ENCODE measurements around the gene AFAP1L1.

Gene AFAP1L1

DNA sequence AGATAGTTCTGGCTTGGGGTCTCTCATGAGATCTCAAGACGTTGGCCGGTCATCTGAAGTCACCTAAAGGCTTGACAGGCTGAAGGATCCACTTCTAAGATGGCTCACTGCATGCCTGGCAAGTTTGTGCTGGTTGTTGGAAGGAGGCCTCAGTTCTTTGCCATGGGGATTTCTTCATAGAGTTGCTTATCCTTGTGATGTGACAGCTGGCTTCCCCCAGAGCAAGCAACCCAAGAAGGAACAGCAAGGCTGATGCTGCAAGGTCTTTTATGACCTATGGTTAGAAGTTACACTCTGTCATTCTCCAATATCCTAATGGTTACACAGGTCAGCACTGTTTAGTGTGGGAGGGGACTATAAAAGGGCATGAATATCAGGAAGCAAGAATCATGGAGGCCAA lies 53.0 kb downstream of the AFAP1L1 start:
- no peak for TF ChIP-seq PATZ1 (CRISPR knock-in tag; IDR thresholded peaks at IDR 0.05; ENCODE audit: borderline replicate concordance)
- TF ChIP-seq OSR1 (CRISPR knock-in tag; IDR thresholded peaks at IDR 0.05): no peak
- TF ChIP-seq CSDC2 (CRISPR knock-in tag; IDR thresholded peaks at IDR 0.05): no peak
- TF ChIP-seq GLIS3 (CRISPR knock-in tag; IDR thresholded peaks at IDR 0.05): no peak
- TF ChIP-seq RARB (CRISPR knock-in tag; IDR thresholded peaks at IDR 0.05): no peak
- ATAC-seq: no peak

DNA sequence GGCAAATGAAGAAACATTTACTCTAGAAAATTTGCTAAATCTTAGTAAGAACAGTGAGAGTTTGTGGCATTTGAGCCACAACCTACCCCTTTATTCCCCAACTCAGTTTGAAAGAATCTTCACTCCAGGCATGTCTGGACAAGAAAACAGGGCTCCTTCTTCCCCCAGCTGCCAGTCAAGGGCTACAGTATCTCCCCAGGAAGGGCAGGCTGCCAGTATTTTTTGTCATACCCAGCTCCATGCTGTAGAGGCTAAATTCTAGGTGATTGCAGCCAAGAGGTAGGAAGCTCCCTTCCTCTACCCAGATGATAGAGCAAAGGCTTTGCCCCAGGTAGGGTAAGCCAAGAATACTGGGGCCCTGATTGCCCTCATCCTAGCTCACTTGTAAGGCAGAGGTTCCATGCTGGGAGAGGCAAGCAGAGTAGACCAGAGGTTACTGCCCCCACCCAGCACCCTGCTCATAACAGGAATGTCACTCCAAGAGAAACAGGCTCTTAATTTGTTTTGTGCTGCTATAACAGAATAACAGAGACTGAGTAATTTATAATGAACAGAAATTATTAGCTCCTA lies 53.6 kb downstream of the AFAP1L1 start:
- no peak for TF ChIP-seq SNAI2 (CRISPR knock-in tag; IDR thresholded peaks at IDR 0.05)
- ATAC-seq: no peak

GRCh38 chr5:149325894-149326293 lies 54.2 kb downstream of the AFAP1L1 start:
- TF ChIP-seq PPARA (CRISPR knock-in tag; IDR thresholded peaks at IDR 0.05; ENCODE audit: borderline replicate concordance) (no peak), PATZ1 (CRISPR knock-in tag; IDR thresholded peaks at IDR 0.05; ENCODE audit: borderline replicate concordance) (no peak), SNAI2 (CRISPR knock-in tag; IDR thresholded peaks at IDR 0.05) (no peak), TOX (CRISPR knock-in tag; IDR thresholded peaks at IDR 0.05; ENCODE audit: borderline replicate concordance) (no peak), ZFP30 (CRISPR knock-in tag; IDR thresholded peaks at IDR 0.05) (no peak), TSHZ2 (CRISPR knock-in tag; IDR thresholded peaks at IDR 0.05) (no peak)
- TF ChIP-seq, protein P1, sequence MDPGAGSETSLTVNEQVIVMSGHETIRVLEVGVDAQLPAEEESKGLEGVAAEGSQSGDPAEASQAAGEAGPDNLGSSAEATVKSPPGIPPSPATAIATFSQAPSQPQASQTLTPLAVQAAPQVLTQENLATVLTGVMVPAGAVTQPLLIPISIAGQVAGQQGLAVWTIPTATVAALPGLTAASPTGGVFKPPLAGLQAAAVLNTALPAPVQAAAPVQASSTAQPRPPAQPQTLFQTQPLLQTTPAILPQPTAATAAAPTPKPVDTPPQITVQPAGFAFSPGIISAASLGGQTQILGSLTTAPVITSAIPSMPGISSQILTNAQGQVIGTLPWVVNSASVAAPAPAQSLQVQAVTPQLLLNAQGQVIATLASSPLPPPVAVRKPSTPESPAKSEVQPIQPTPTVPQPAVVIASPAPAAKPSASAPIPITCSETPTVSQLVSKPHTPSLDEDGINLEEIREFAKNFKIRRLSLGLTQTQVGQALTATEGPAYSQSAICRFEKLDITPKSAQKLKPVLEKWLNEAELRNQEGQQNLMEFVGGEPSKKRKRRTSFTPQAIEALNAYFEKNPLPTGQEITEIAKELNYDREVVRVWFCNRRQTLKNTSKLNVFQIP (CRISPR knock-in tag; IDR thresholded peaks at IDR 0.05; ENCODE audit: borderline replicate concordance, low read depth): no peak
- TF ChIP-seq, protein P2, sequence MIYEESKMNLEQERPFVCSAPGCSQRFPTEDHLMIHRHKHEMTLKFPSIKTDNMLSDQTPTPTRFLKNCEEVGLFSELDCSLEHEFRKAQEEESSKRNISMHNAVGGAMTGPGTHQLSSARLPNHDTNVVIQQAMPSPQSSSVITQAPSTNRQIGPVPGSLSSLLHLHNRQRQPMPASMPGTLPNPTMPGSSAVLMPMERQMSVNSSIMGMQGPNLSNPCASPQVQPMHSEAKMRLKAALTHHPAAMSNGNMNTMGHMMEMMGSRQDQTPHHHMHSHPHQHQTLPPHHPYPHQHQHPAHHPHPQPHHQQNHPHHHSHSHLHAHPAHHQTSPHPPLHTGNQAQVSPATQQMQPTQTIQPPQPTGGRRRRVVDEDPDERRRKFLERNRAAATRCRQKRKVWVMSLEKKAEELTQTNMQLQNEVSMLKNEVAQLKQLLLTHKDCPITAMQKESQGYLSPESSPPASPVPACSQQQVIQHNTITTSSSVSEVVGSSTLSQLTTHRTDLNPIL (CRISPR knock-in tag; IDR thresholded peaks at IDR 0.05; ENCODE audit: low read depth): no peak

GRCh38 chr5:149326611-149327010 lies 55.0 kb downstream of the AFAP1L1 start:
- ATAC-seq: no peak
- no peak for TF ChIP-seq ESRRG (CRISPR knock-in tag; IDR thresholded peaks at IDR 0.05)
- TF ChIP-seq, protein P3, sequence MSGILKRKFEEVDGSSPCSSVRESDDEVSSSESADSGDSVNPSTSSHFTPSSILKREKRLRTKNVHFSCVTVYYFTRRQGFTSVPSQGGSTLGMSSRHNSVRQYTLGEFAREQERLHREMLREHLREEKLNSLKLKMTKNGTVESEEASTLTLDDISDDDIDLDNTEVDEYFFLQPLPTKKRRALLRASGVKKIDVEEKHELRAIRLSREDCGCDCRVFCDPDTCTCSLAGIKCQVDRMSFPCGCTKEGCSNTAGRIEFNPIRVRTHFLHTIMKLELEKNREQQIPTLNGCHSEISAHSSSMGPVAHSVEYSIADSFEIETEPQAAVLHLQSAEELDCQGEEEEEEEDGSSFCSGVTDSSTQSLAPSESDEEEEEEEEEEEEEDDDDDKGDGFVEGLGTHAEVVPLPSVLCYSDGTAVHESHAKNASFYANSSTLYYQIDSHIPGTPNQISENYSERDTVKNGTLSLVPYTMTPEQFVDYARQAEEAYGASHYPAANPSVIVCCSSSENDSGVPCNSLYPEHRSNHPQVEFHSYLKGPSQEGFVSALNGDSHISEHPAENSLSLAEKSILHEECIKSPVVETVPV (CRISPR knock-in tag; IDR thresholded peaks at IDR 0.05): no peak
- TF ChIP-seq ZNF70 (CRISPR knock-in tag; IDR thresholded peaks at IDR 0.05): no peak
- no peak for TF ChIP-seq RARB (CRISPR knock-in tag; IDR thresholded peaks at IDR 0.05)
- TF ChIP-seq, protein P2 (CRISPR knock-in tag; IDR thresholded peaks at IDR 0.05; ENCODE audit: low read depth): no peak
- TF ChIP-seq GLIS3 (CRISPR knock-in tag; IDR thresholded peaks at IDR 0.05): no peak
- TF ChIP-seq TOX (CRISPR knock-in tag; IDR thresholded peaks at IDR 0.05; ENCODE audit: borderline replicate concordance): no peak
- no peak for TF ChIP-seq TCF4 (CRISPR knock-in tag; IDR thresholded peaks at IDR 0.05; ENCODE audit: borderline replicate concordance)
- no peak for TF ChIP-seq ZNF8 (CRISPR knock-in tag; IDR thresholded peaks at IDR 0.05)
- no peak for TF ChIP-seq ISL1 (CRISPR knock-in tag; IDR thresholded peaks at IDR 0.05)
- no peak for TF ChIP-seq PATZ1 (CRISPR knock-in tag; IDR thresholded peaks at IDR 0.05; ENCODE audit: borderline replicate concordance)
- TF ChIP-seq ZC3H10 (CRISPR knock-in tag; IDR thresholded peaks at IDR 0.05): no peak

More at GRCh38 chr5:149325894-149326293, 54.2 kb downstream of the AFAP1L1 start:
- no peak for ATAC-seq
